PFSK-1 (cell line): Measurements from ENCODE around the gene CTTNBP2NL.

Experiments
- SIN3A ChIP-seq: IDR thresholded peaks from 2 replicates; pipeline ENCODE4 v1.6.1; 2012; ENCODE audit warnings: mild to moderate bottlenecking, low read length, moderate library complexity, borderline replicate concordance; ENCODE audit not compliant: insufficient read depth
- TF ChIP-seq, protein P1 (sequence below), 2 experiments: IDR thresholded peaks; 2 replicates each; pipeline versions ENCODE4 v1.6.1 to v1.8.0; 2011 to 2012; ENCODE audit warnings: low read depth in 2 of 2, low read length in 2 of 2, control low read depth in 1 of 2, inconsistent platforms in 1 of 2, mild to moderate bottlenecking in 1 of 2, moderate library complexity in 1 of 2; ENCODE audit not compliant: insufficient read depth in 1 of 2

- TF ChIP-seq SIN3A: no peak
- TF ChIP-seq, protein P1, sequence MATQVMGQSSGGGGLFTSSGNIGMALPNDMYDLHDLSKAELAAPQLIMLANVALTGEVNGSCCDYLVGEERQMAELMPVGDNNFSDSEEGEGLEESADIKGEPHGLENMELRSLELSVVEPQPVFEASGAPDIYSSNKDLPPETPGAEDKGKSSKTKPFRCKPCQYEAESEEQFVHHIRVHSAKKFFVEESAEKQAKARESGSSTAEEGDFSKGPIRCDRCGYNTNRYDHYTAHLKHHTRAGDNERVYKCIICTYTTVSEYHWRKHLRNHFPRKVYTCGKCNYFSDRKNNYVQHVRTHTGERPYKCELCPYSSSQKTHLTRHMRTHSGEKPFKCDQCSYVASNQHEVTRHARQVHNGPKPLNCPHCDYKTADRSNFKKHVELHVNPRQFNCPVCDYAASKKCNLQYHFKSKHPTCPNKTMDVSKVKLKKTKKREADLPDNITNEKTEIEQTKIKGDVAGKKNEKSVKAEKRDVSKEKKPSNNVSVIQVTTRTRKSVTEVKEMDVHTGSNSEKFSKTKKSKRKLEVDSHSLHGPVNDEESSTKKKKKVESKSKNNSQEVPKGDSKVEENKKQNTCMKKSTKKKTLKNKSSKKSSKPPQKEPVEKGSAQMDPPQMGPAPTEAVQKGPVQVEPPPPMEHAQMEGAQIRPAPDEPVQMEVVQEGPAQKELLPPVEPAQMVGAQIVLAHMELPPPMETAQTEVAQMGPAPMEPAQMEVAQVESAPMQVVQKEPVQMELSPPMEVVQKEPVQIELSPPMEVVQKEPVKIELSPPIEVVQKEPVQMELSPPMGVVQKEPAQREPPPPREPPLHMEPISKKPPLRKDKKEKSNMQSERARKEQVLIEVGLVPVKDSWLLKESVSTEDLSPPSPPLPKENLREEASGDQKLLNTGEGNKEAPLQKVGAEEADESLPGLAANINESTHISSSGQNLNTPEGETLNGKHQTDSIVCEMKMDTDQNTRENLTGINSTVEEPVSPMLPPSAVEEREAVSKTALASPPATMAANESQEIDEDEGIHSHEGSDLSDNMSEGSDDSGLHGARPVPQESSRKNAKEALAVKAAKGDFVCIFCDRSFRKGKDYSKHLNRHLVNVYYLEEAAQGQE (IDR thresholded peaks at IDR 0.05; ENCODE audit: insufficient read depth in 1 of 2, low read depth in 2 of 2, low read length in 2 of 2): no peak
These were observed 96.1 kb downstream of the CTTNBP2NL start for GRCh38 chr1:112492076-112492475.
